SK-N-SH (cell line): ENCODE measurements around the gene STPG1. TPM values are rescaled to one million over a fixed set of nuclear protein-coding genes. Genes with fewer than 3 reads are reported as not detected.

Experiments used
- CTCF ChIA-PET: fragments of 300-600, 350-600 bp; formaldehyde crosslinking; extraction: SDS; loops from one replicate; lab custom pipeline; 2021; lab: Yijun Ruan, JAX
- POLR2A ChIA-PET: fragments of 350-600 bp; sonication (Branson Sonifier 250); formaldehyde crosslinking; extraction: SDS; loops from one replicate; lab custom pipeline; 2020; ENCODE audit warnings: antibody characterized with exemption, inconsistent platforms; lab: Yijun Ruan, JAX
- DNase-seq: peaks from one replicate; pipeline ENCODE4 v3.0.0; 2012
- H2AFZ ChIP-seq: fragments of 200-600 bp; sonication (generic); 2 replicates; pipeline ENCODE4 v1.8.1; 2016; ENCODE audit warnings: antibody characterized with exemption, mild to moderate bottlenecking, low read depth
- H3F3A ChIP-seq: fragments of 200-600 bp; sonication (generic); replicated peaks from 2 replicates; pipeline ENCODE3; 2016; ENCODE audit warnings: antibody characterized with exemption, mild to moderate bottlenecking; ENCODE audit not compliant: insufficient read depth
- H3K27ac ChIP-seq, 2 experiments: fragments of 200-500 bp in 1 of 2; fragments of 200-600 bp in 1 of 2; sonication (Bioruptor generic) in 1 of 2; sonication (generic), shearing (Covaris generic) in 1 of 2; 2 replicates each; pipeline versions ENCODE4 v1.5.1 to v1.6.1; 2014 to 2016; ENCODE audit warnings: low read depth in 2 of 2, inconsistent platforms in 1 of 2, low read length in 1 of 2, mild to moderate bottlenecking in 1 of 2, mixed read lengths in 1 of 2
- H3K27me3 ChIP-seq: fragments of 200-600 bp; sonication (generic), shearing (Covaris generic); 2 replicates; pipeline ENCODE4 v1.6.1; 2016; ENCODE audit warnings: mixed run types; ENCODE audit not compliant: insufficient read depth
- H3K36me3 ChIP-seq, 2 experiments: fragments of 200-500 bp in 1 of 2; fragments of 200-600 bp in 1 of 2; sonication (Bioruptor generic) in 1 of 2; sonication (generic) in 1 of 2; replicated peaks in 1 of 2; 2 replicates each; pipeline versions ENCODE3 to v1.5.1; 2014 to 2016; ENCODE audit warnings: low read length in 1 of 2, mild to moderate bottlenecking in 1 of 2; ENCODE audit not compliant: insufficient read depth in 2 of 2, control insufficient read depth in 1 of 2
- H3K4me1 ChIP-seq, 2 experiments: fragments of 200-500 bp in 1 of 2; fragments of 200-600 bp in 1 of 2; sonication (Bioruptor generic) in 1 of 2; sonication (generic), shearing (Covaris generic) in 1 of 2; 2 replicates each; pipeline versions ENCODE4 v1.5.1 to v1.6.1; 2014 to 2016; ENCODE audit warnings: low read depth in 1 of 2, low read length in 1 of 2, mixed run types in 1 of 2; ENCODE audit not compliant: insufficient read depth in 2 of 2, control insufficient read depth in 1 of 2
- H3K4me2 ChIP-seq: fragments of 200-600 bp; sonication (generic), shearing (Covaris generic); 2 replicates; pipeline ENCODE4 v1.6.1; 2017; ENCODE audit warnings: mixed run types
- H3K4me3 ChIP-seq, 2 experiments: fragments of 200-500 bp in 1 of 2; fragments of 200-600 bp in 1 of 2; sonication (Bioruptor generic) in 1 of 2; sonication (generic), shearing (Covaris generic) in 1 of 2; 2 replicates each; pipeline versions ENCODE4 v1.5.1 to v1.8.1; 2014 to 2016; ENCODE audit warnings: low read depth in 2 of 2, inconsistent platforms in 1 of 2, low read length in 1 of 2, mild to moderate bottlenecking in 1 of 2, mixed read lengths in 1 of 2, moderate library complexity in 1 of 2
- H3K79me2 ChIP-seq: fragments of 200-600 bp; sonication (generic); 2 replicates; pipeline ENCODE4 v1.8.1; 2017; ENCODE audit warnings: mild to moderate bottlenecking; ENCODE audit not compliant: insufficient read depth
- H3K9ac ChIP-seq: fragments of 200-600 bp; sonication (generic); 2 replicates; pipeline ENCODE4 v1.6.1; 2017; ENCODE audit warnings: mixed run types
- H3K9me2 ChIP-seq: fragments of 200-600 bp; sonication (generic); 2 replicates; pipeline ENCODE4 v1.6.1; 2017; ENCODE audit warnings: mixed run types
- H3K9me3 ChIP-seq: fragments of 200-600 bp; sonication (generic); 2 replicates; pipeline ENCODE4 v1.6.1; 2017; ENCODE audit warnings: mixed run types, mild to moderate bottlenecking, moderate library complexity
- H4K20me1 ChIP-seq: fragments of 200-600 bp; sonication (generic); 2 replicates; pipeline ENCODE4 v1.6.1; 2017; ENCODE audit warnings: mild to moderate bottlenecking, mixed run types; ENCODE audit not compliant: insufficient read depth
- EP300 ChIP-seq, 2 experiments: IDR thresholded peaks; 2 replicates each; pipeline versions ENCODE4 v1.4.0 to v1.6.1; 2012; ENCODE audit warnings: borderline replicate concordance in 1 of 2, low read depth in 1 of 2, low read length in 1 of 2
- EZH2phosphoT487 ChIP-seq: fragments of 200-600 bp; sonication (generic); IDR thresholded peaks from 2 replicates; pipeline ENCODE4 v1.6.1; 2017; ENCODE audit warnings: low read depth, mixed run types, mild to moderate bottlenecking, antibody characterized with exemption, moderate library complexity, borderline replicate concordance
- FOSL2 ChIP-seq: IDR thresholded peaks from 2 replicates; pipeline ENCODE4 v1.4.0; 2012; ENCODE audit warnings: low read depth, mild to moderate bottlenecking, moderate library complexity, borderline replicate concordance
- MEF2A ChIP-seq: IDR thresholded peaks from 2 replicates; pipeline ENCODE4 v1.4.0; 2012; ENCODE audit warnings: low read depth, borderline replicate concordance
- NFIC ChIP-seq: IDR thresholded peaks from 2 replicates; pipeline ENCODE4 v1.4.0; 2012; ENCODE audit warnings: borderline replicate concordance
- NRF1 ChIP-seq: IDR thresholded peaks from 2 replicates; pipeline ENCODE4 v1.6.1; 2012; ENCODE audit warnings: low read depth, mild to moderate bottlenecking, low read length
- RCOR1 ChIP-seq: fragments of 150-350 bp; IDR thresholded peaks from 2 replicates; pipeline ENCODE4 v1.6.1; 2017; ENCODE audit warnings: antibody characterized with exemption, low read length
- RFX5 ChIP-seq: IDR thresholded peaks from 2 replicates; pipeline ENCODE4 v1.6.1; 2012; ENCODE audit warnings: mild to moderate bottlenecking, improper control_type of control experiment, low read length
- SIN3A ChIP-seq: IDR thresholded peaks from 2 replicates; pipeline ENCODE4 v1.6.1; 2012; ENCODE audit warnings: low read depth, mild to moderate bottlenecking, low read length, moderate library complexity, borderline replicate concordance
- SMC3 ChIP-seq: IDR thresholded peaks from 2 replicates; pipeline ENCODE4 v1.6.1; 2012; ENCODE audit warnings: low read depth, low read length, improper control_type of control experiment
- TAF1 ChIP-seq: IDR thresholded peaks from 2 replicates; pipeline ENCODE4 v1.6.1; 2012; ENCODE audit warnings: low read depth, mild to moderate bottlenecking, low read length, moderate library complexity, borderline replicate concordance
- TCF12 ChIP-seq: IDR thresholded peaks from 2 replicates; pipeline ENCODE4 v1.4.0; 2012
- TEAD4 ChIP-seq: IDR thresholded peaks from 2 replicates; pipeline ENCODE4 v1.4.0; 2012; ENCODE audit warnings: mild to moderate bottlenecking, borderline replicate concordance; ENCODE audit not compliant: insufficient read depth
- USF1 ChIP-seq: IDR thresholded peaks from 2 replicates; pipeline ENCODE4 v1.4.0; 2012; ENCODE audit warnings: low read depth, borderline replicate concordance
- YY1 ChIP-seq: IDR thresholded peaks from 2 replicates; pipeline ENCODE4 v1.4.0; 2012; ENCODE audit warnings: low read depth, mild to moderate bottlenecking
- WGBS: methylation state at CpG from one replicate; pipeline ENCODE4 v1.1.6; 2017; ENCODE audit warnings: low lambda C conversion rate; 5-methylcytosine and 5-hydroxymethylcytosine counted together
- polyA plus RNA-seq, 3 experiments: library from polyadenylated mRNA; depleted of rRNA; stranded (reverse); fragments of >200 nt; gene quantifications; 2 replicates each; pipeline ENCODE4 v1.2.3, GENCODE V29; 2012
- TF ChIP-seq, protein P1 (sequence below): IDR thresholded peaks from 2 replicates; pipeline ENCODE4; 2012
- TF ChIP-seq, protein P2 (sequence below): fragments of 200-600 bp; sonication (generic); IDR thresholded peaks from 2 replicates; pipeline ENCODE4 v1.6.1; 2017; ENCODE audit warnings: antibody characterized with exemption, mild to moderate bottlenecking, moderate library complexity
- TF ChIP-seq, protein P3 (sequence below): IDR thresholded peaks from 2 replicates; pipeline ENCODE4 v1.4.0; 2012; ENCODE audit warnings: low read depth, borderline replicate concordance
- TF ChIP-seq, protein P4 (sequence below): IDR thresholded peaks from 2 replicates; pipeline ENCODE4 v1.4.0; 2012; ENCODE audit warnings: low read depth

Gene STPG1
- polyA plus RNA-seq, 1 of the 3 experiments (the other 2 are of a cell fraction): 8.7 TPM

DNA sequence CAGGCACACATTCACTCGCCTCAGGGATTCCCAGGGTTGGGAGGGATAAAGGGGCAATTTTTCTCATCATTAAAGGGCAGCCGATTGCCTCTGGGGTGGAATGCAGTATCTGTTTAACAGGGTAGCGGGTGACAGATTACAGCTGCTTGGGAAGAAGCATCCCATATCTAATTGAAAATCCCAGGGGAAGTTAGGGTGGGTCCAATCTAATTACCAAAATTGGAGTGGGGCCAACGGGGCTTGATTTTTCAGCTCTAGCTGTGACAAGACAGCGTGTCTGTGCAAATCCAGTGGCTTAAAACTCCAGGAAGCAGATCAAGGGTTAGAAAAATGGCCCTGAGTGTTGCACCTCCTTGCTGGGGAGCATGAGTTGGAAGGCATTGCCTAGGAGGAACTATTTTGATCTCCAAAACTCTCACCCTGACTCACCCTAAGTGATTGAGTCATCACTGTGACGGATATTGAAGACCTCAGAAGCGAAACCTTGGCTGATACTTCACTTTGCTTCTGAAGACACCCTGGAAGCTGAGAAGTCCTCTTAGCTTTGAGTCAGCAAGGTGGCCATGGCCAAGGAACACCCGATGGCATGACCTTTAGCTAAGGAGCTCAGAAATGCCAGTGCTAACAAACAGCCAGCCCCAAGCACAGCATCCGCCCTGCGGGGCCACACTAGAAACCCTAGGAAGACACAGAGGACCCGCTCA lies 48.5 kb downstream of the STPG1 start (continued):
- TF ChIP-seq, protein P1, sequence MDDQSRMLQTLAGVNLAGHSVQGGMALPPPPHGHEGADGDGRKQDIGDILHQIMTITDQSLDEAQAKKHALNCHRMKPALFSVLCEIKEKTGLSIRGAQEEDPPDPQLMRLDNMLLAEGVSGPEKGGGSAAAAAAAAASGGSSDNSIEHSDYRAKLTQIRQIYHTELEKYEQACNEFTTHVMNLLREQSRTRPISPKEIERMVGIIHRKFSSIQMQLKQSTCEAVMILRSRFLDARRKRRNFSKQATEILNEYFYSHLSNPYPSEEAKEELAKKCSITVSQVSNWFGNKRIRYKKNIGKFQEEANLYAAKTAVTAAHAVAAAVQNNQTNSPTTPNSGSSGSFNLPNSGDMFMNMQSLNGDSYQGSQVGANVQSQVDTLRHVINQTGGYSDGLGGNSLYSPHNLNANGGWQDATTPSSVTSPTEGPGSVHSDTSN: peak; percentile 79
- TF ChIP-seq, protein P2, sequence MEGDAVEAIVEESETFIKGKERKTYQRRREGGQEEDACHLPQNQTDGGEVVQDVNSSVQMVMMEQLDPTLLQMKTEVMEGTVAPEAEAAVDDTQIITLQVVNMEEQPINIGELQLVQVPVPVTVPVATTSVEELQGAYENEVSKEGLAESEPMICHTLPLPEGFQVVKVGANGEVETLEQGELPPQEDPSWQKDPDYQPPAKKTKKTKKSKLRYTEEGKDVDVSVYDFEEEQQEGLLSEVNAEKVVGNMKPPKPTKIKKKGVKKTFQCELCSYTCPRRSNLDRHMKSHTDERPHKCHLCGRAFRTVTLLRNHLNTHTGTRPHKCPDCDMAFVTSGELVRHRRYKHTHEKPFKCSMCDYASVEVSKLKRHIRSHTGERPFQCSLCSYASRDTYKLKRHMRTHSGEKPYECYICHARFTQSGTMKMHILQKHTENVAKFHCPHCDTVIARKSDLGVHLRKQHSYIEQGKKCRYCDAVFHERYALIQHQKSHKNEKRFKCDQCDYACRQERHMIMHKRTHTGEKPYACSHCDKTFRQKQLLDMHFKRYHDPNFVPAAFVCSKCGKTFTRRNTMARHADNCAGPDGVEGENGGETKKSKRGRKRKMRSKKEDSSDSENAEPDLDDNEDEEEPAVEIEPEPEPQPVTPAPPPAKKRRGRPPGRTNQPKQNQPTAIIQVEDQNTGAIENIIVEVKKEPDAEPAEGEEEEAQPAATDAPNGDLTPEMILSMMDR: no peak

DNA sequence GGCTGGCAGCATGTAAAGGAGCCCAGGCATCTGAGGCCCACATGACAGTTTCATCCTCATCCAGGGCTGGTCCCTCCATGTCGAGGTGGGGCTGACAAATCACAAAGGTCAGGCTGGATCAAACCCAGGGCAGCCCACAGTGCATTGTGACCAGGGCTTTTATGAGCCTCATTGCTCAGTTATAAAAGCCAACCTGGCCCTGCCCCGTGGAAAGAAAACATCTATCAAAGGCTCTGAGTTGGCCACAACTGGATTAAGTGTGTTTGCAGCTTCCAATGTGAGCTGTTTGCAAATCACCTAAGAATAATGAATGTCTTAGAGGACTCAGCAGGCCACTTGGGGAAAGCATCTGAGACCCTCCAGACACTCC lies 49.0 kb downstream of the STPG1 start:
- no peak overlapping the region; the same call in 1 of the 2 replicates for H3K9ac ChIP-seq

GRCh38 chr1:24363994-24364393 lies 49.6 kb downstream of the STPG1 start:
- POLR2A ChIA-PET: no interaction called here
- Histone ChIP-seq H3K9me2 (no peaks in the 10 kb centered on the region), H3K4me2 (no peak overlapping the region), H3K4me1 (peaks cover 11 to 15% of the 10 kb centered on the region in 2 experiments), H3K79me2 (no peaks in the 10 kb centered on the region), H4K20me1 (no peaks in the 10 kb centered on the region), H3K36me3 (peaks cover 0 to 5% of the 10 kb centered on the region in 2 experiments), H2AFZ (no peak overlapping the region), H3K27me3 (no peaks in the 10 kb centered on the region), H3K4me3 (no peak overlapping the region), H3K27ac (no peak overlapping the region), H3K9me3 (no peaks in the 10 kb centered on the region), H3K9ac (no peak overlapping the region), H3F3A (peaks cover 13% of the 10 kb centered on the region)
- no peak for DNase-seq
- 98% methylated on average over 7 of the region's 7 CpGs for WGBS
- CTCF ChIA-PET: interaction anchor here (0.8 to 5.1 kb wide), 3 partner anchors 27 to 214 kb away, joined by 3 to 41 read pairs (median 33); no protein-coding TSS in a partner anchor
- TF ChIP-seq RFX5: no peak
- no peak for TF ChIP-seq SIN3A
- TF ChIP-seq, protein P3, sequence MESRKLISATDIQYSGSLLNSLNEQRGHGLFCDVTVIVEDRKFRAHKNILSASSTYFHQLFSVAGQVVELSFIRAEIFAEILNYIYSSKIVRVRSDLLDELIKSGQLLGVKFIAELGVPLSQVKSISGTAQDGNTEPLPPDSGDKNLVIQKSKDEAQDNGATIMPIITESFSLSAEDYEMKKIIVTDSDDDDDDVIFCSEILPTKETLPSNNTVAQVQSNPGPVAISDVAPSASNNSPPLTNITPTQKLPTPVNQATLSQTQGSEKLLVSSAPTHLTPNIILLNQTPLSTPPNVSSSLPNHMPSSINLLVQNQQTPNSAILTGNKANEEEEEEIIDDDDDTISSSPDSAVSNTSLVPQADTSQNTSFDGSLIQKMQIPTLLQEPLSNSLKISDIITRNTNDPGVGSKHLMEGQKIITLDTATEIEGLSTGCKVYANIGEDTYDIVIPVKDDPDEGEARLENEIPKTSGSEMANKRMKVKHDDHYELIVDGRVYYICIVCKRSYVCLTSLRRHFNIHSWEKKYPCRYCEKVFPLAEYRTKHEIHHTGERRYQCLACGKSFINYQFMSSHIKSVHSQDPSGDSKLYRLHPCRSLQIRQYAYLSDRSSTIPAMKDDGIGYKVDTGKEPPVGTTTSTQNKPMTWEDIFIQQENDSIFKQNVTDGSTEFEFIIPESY: no peak
- TF ChIP-seq MEF2A: no peak
- no peak for TF ChIP-seq FOSL2
- TF ChIP-seq NRF1: no peak
- TF ChIP-seq TCF12: no peak
- no peak for TF ChIP-seq YY1
- TF ChIP-seq, protein P4, sequence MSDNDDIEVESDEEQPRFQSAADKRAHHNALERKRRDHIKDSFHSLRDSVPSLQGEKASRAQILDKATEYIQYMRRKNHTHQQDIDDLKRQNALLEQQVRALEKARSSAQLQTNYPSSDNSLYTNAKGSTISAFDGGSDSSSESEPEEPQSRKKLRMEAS: no peak
- no peak for TF ChIP-seq TAF1
- TF ChIP-seq RCOR1: no peak
- TF ChIP-seq SMC3: no peak
- TF ChIP-seq NFIC: no peak
- no peak for TF ChIP-seq EP300 (IDR thresholded peaks at IDR 0.05; ENCODE audit: borderline replicate concordance in 1 of 2, low read depth in 1 of 2, low read length in 1 of 2)
- no peak for TF ChIP-seq TEAD4
- TF ChIP-seq USF1: no peak

More for the DNA sequence above, 49.0 kb downstream of the STPG1 start:
- Histone ChIP-seq H3K9me2 (no peaks in the 10 kb centered on the region), H2AFZ (no peak overlapping the region), H3K36me3 (no peaks in the 10 kb centered on the region), H3F3A (peaks cover 13% of the 10 kb centered on the region), H3K4me3 (no peak overlapping the region), H3K4me1 (peaks cover 11 to 15% of the 10 kb centered on the region in 2 experiments), H3K9me3 (no peaks in the 10 kb centered on the region), H4K20me1 (no peaks in the 10 kb centered on the region), H3K27ac (peak overlapping the region in 1 of 2 experiments; percentile 73; a peak in 3 of 4 replicates), H3K27me3 (no peaks in the 10 kb centered on the region), H3K79me2 (no peaks in the 10 kb centered on the region), H3K4me2 (peak overlapping the region; percentile 39)
- TF ChIP-seq SMC3: no peak
- no peak for TF ChIP-seq EZH2phosphoT487
- POLR2A ChIA-PET: no interaction called here
- CTCF ChIA-PET: interaction anchor here (0.8 to 5.1 kb wide), 3 partner anchors 27 to 214 kb away, joined by 3 to 41 read pairs (median 33); no protein-coding TSS in a partner anchor
- WGBS: 38% methylated on average over 2 of the region's 2 CpGs
- DNase-seq: no peak
